SK-N-SH treated with all-trans-retinoic acid at 6 μM for 48 hours (cell line): ENCODE measurements around the gene NFIA.

Source experiments
- ATAC-seq: fragments of 200-7000 bp; cut with Tn5 transposase; 3 replicates; pipeline ENCODE4 v1.9.1; 2020; ENCODE audit warnings: mild to moderate bottlenecking, moderate library complexity
- ARNTL ChIP-seq: fragments of 450-650 bp; formaldehyde crosslinking; IDR thresholded peaks from 2 replicates; pipeline ENCODE4 v1.5.0; 2020; ENCODE audit warnings: low read depth, mild to moderate bottlenecking, moderate library complexity, borderline replicate concordance
- BACH2 ChIP-seq: fragments of 250-450 bp; sonication (Bioruptor Pico); IDR thresholded peaks from 2 replicates; pipeline ENCODE4 v1.9.0; 2021; ENCODE audit warnings: mild to moderate bottlenecking, borderline replicate concordance
- CSDC2 ChIP-seq: fragments of 250-450 bp; sonication (Bioruptor Pico); IDR thresholded peaks from 2 replicates; pipeline ENCODE4 v1.5.0; 2020; ENCODE audit warnings: mild to moderate bottlenecking, moderate library complexity
- ESRRG ChIP-seq: fragments of 250-450 bp; sonication (Bioruptor Pico); IDR thresholded peaks from 2 replicates; pipeline ENCODE4 v1.6.1; 2021; ENCODE audit warnings: mild to moderate bottlenecking
- GLIS3 ChIP-seq: fragments of 250-450 bp; sonication (Bioruptor Pico); IDR thresholded peaks from 2 replicates; pipeline ENCODE4 v1.5.0; 2020; ENCODE audit warnings: mild to moderate bottlenecking, moderate library complexity
- ISL1 ChIP-seq: fragments of 250-450 bp; sonication (Bioruptor Pico); IDR thresholded peaks from 2 replicates; pipeline ENCODE4 v2.1.2; 2022; ENCODE audit warnings: mild to moderate bottlenecking, moderate library complexity
- OSR1 ChIP-seq: fragments of 250-450 bp; sonication (Bioruptor Pico); IDR thresholded peaks from 2 replicates; pipeline ENCODE4 v1.8.0; 2022; ENCODE audit warnings: moderate library complexity, mild to moderate bottlenecking, inconsistent platforms
- RARB ChIP-seq: fragments of 250-450 bp; sonication (Bioruptor Pico); IDR thresholded peaks from 2 replicates; pipeline ENCODE4 v1.8.0; 2021; ENCODE audit warnings: mild to moderate bottlenecking, moderate library complexity
- SNAI2 ChIP-seq: fragments of 250-450 bp; sonication (Bioruptor Pico); IDR thresholded peaks from 2 replicates; pipeline ENCODE4 v1.5.0; 2020; ENCODE audit warnings: mild to moderate bottlenecking, moderate library complexity
- TCF4 ChIP-seq: fragments of 250-450 bp; sonication (Bioruptor Pico); IDR thresholded peaks from 2 replicates; pipeline ENCODE4 v1.8.0; 2021; ENCODE audit warnings: mild to moderate bottlenecking, moderate library complexity, borderline replicate concordance
- TOX ChIP-seq: fragments of 250-450 bp; sonication (Bioruptor Pico); IDR thresholded peaks from 2 replicates; pipeline ENCODE4 v1.8.0; 2021; ENCODE audit warnings: mild to moderate bottlenecking, moderate library complexity, borderline replicate concordance
- ZC3H10 ChIP-seq: fragments of 250-450 bp; sonication (Bioruptor Pico); IDR thresholded peaks from 2 replicates; pipeline ENCODE4 v1.5.1; 2021; ENCODE audit warnings: mild to moderate bottlenecking, moderate library complexity
- ZFP3 ChIP-seq: fragments of 250-450 bp; sonication (Bioruptor Pico); IDR thresholded peaks from 2 replicates; pipeline ENCODE4 v1.5.0; 2020; ENCODE audit warnings: mild to moderate bottlenecking, moderate library complexity
- ZFP30 ChIP-seq: fragments of 450-650 bp; formaldehyde crosslinking; IDR thresholded peaks from 2 replicates; pipeline ENCODE4 v1.5.0; 2022; ENCODE audit warnings: mild to moderate bottlenecking, moderate library complexity
- ZNF565 ChIP-seq: fragments of 450-650 bp; formaldehyde crosslinking; conservative IDR thresholded peaks from 2 replicates; pipeline ENCODE4 v1.5.0; 2020; ENCODE audit warnings: low read depth, mild to moderate bottlenecking, moderate library complexity
- ZNF8 ChIP-seq: fragments of 450-650 bp; formaldehyde crosslinking; IDR thresholded peaks from 2 replicates; pipeline ENCODE4 v1.5.0; 2020; ENCODE audit warnings: mild to moderate bottlenecking, moderate library complexity
- TF ChIP-seq, protein P1 (sequence below): fragments of 250-450 bp; sonication (Bioruptor Pico); IDR thresholded peaks from 2 replicates; pipeline ENCODE4 v1.5.0; 2020; ENCODE audit warnings: mild to moderate bottlenecking, moderate library complexity
- TF ChIP-seq, protein P2 (sequence below): fragments of 250-450 bp; sonication (Bioruptor Pico); IDR thresholded peaks from 2 replicates; pipeline ENCODE4 v1.8.0; 2020; ENCODE audit warnings: mild to moderate bottlenecking, moderate library complexity, borderline replicate concordance
- TF ChIP-seq, protein P3 (sequence below): fragments of 250-450 bp; sonication (Bioruptor Pico); IDR thresholded peaks from 2 replicates; pipeline ENCODE4 v1.5.1; 2020; ENCODE audit warnings: low read depth, mild to moderate bottlenecking, moderate library complexity
- TF ChIP-seq, protein P4 (sequence below): fragments of 250-450 bp; sonication (Bioruptor Pico); IDR thresholded peaks from 2 replicates; pipeline ENCODE4 v1.5.1; 2021; ENCODE audit warnings: mild to moderate bottlenecking, moderate library complexity
- TF ChIP-seq, protein P5 (sequence below): fragments of 250-450 bp; sonication (Bioruptor Pico); IDR thresholded peaks from 2 replicates; pipeline ENCODE4 v1.8.0; 2021; ENCODE audit warnings: low read depth, mild to moderate bottlenecking, moderate library complexity, borderline replicate concordance

NFIA gene

DNA sequence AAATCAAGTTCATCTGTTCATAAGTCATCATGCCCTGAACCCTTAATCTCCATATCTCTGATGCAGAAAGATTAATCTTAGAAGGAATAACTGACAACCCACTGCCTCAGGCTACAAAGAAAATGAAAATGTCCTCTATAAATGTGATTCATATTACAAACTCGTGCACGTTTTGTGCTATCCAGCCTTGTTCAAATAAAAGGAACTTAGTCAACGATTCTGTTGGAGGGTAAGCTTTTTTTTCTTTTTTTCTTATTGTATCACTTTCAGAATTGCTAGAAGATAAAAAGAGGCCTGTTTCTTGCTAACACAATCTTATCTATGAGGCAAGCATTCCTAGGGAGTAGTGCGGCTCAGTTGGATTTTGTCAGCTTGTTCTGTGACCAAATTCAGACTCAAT lies 414.1 kb downstream of the NFIA start:
- ATAC-seq: no peak
- TF ChIP-seq, protein P1, sequence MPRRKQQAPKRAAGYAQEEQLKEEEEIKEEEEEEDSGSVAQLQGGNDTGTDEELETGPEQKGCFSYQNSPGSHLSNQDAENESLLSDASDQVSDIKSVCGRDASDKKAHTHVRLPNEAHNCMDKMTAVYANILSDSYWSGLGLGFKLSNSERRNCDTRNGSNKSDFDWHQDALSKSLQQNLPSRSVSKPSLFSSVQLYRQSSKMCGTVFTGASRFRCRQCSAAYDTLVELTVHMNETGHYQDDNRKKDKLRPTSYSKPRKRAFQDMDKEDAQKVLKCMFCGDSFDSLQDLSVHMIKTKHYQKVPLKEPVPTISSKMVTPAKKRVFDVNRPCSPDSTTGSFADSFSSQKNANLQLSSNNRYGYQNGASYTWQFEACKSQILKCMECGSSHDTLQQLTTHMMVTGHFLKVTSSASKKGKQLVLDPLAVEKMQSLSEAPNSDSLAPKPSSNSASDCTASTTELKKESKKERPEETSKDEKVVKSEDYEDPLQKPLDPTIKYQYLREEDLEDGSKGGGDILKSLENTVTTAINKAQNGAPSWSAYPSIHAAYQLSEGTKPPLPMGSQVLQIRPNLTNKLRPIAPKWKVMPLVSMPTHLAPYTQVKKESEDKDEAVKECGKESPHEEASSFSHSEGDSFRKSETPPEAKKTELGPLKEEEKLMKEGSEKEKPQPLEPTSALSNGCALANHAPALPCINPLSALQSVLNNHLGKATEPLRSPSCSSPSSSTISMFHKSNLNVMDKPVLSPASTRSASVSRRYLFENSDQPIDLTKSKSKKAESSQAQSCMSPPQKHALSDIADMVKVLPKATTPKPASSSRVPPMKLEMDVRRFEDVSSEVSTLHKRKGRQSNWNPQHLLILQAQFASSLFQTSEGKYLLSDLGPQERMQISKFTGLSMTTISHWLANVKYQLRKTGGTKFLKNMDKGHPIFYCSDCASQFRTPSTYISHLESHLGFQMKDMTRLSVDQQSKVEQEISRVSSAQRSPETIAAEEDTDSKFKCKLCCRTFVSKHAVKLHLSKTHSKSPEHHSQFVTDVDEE (CRISPR knock-in tag): no peak
- TF ChIP-seq OSR1 (CRISPR knock-in tag): no peak
- TF ChIP-seq CSDC2: no peak
- no peak for TF ChIP-seq ZC3H10 (CRISPR knock-in tag)
- TF ChIP-seq ZNF8 (CRISPR knock-in tag): no peak

DNA sequence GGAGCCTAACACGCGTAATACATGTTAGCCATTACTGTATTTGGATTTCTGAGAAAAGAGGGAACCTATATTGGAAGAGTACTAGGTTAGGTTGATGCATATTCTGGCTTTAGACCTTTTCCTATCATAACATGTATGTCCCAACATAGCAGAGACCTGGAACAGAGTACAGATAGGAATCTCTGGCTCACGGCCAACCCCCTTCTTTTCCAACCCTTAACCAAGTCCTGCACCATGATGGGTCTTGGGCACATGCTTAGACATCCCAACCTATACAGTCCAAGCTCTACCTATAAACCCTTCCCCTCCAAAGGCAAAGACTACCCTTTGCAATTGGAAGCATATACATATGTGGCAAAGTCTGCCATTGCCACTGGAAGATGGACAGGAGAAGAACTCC lies 414.7 kb downstream of the NFIA start:
- ATAC-seq: no peak
- TF ChIP-seq TOX (no peak), GLIS3 (no peak), BACH2 (CRISPR knock-in tag) (no peak), ISL1 (CRISPR knock-in tag) (no peak), RARB (CRISPR knock-in tag) (no peak), SNAI2 (CRISPR knock-in tag) (no peak), ZNF565 (CRISPR knock-in tag) (no peak), ARNTL (CRISPR knock-in tag) (no peak), TCF4 (CRISPR knock-in tag) (no peak), CSDC2 (no peak), ZNF8 (CRISPR knock-in tag) (no peak)
- TF ChIP-seq, protein P2, sequence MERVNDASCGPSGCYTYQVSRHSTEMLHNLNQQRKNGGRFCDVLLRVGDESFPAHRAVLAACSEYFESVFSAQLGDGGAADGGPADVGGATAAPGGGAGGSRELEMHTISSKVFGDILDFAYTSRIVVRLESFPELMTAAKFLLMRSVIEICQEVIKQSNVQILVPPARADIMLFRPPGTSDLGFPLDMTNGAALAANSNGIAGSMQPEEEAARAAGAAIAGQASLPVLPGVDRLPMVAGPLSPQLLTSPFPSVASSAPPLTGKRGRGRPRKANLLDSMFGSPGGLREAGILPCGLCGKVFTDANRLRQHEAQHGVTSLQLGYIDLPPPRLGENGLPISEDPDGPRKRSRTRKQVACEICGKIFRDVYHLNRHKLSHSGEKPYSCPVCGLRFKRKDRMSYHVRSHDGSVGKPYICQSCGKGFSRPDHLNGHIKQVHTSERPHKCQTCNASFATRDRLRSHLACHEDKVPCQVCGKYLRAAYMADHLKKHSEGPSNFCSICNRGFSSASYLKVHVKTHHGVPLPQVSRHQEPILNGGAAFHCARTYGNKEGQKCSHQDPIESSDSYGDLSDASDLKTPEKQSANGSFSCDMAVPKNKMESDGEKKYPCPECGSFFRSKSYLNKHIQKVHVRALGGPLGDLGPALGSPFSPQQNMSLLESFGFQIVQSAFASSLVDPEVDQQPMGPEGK: no peak
- TF ChIP-seq, protein P3, sequence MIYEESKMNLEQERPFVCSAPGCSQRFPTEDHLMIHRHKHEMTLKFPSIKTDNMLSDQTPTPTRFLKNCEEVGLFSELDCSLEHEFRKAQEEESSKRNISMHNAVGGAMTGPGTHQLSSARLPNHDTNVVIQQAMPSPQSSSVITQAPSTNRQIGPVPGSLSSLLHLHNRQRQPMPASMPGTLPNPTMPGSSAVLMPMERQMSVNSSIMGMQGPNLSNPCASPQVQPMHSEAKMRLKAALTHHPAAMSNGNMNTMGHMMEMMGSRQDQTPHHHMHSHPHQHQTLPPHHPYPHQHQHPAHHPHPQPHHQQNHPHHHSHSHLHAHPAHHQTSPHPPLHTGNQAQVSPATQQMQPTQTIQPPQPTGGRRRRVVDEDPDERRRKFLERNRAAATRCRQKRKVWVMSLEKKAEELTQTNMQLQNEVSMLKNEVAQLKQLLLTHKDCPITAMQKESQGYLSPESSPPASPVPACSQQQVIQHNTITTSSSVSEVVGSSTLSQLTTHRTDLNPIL (CRISPR knock-in tag): no peak
- TF ChIP-seq, protein P4, sequence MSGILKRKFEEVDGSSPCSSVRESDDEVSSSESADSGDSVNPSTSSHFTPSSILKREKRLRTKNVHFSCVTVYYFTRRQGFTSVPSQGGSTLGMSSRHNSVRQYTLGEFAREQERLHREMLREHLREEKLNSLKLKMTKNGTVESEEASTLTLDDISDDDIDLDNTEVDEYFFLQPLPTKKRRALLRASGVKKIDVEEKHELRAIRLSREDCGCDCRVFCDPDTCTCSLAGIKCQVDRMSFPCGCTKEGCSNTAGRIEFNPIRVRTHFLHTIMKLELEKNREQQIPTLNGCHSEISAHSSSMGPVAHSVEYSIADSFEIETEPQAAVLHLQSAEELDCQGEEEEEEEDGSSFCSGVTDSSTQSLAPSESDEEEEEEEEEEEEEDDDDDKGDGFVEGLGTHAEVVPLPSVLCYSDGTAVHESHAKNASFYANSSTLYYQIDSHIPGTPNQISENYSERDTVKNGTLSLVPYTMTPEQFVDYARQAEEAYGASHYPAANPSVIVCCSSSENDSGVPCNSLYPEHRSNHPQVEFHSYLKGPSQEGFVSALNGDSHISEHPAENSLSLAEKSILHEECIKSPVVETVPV (CRISPR knock-in tag): no peak

DNA sequence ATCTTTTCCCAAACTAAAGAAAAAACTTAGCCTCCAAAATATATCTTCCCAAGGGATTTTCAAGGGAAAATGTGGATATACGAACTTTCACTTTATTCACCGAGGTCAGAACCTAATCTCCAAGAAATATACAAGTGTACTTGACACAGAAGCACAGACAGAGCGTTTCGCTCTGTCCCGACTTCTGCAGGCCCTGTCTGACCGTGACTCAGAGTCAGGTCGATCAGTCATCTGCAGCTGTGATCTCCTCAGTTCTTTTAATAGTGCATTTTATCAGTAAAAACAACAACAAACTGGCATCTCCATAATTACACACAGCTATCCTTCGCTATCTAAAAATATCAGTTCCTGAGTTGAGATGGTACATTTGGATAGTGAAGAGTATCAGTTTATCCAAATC lies 416.0 kb downstream of the NFIA start:
- no peak for ATAC-seq
- TF ChIP-seq ZNF8 (CRISPR knock-in tag): no peak
- no peak for TF ChIP-seq TOX
- TF ChIP-seq, protein P1 (CRISPR knock-in tag): no peak
- no peak for TF ChIP-seq GLIS3
- no peak for TF ChIP-seq ZNF565 (CRISPR knock-in tag)
- TF ChIP-seq, protein P3 (CRISPR knock-in tag): no peak
- TF ChIP-seq, protein P5, sequence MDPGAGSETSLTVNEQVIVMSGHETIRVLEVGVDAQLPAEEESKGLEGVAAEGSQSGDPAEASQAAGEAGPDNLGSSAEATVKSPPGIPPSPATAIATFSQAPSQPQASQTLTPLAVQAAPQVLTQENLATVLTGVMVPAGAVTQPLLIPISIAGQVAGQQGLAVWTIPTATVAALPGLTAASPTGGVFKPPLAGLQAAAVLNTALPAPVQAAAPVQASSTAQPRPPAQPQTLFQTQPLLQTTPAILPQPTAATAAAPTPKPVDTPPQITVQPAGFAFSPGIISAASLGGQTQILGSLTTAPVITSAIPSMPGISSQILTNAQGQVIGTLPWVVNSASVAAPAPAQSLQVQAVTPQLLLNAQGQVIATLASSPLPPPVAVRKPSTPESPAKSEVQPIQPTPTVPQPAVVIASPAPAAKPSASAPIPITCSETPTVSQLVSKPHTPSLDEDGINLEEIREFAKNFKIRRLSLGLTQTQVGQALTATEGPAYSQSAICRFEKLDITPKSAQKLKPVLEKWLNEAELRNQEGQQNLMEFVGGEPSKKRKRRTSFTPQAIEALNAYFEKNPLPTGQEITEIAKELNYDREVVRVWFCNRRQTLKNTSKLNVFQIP (CRISPR knock-in tag): no peak
- no peak for TF ChIP-seq ZFP30 (CRISPR knock-in tag)
- no peak for TF ChIP-seq OSR1 (CRISPR knock-in tag)
- no peak for TF ChIP-seq ISL1 (CRISPR knock-in tag)
- no peak for TF ChIP-seq ESRRG
- TF ChIP-seq ZFP3: no peak
- TF ChIP-seq, all 23 proteins: peak for 0
